GM12872 (cell line): ENCODE results near the gene TBC1D24.

Experiments used
- CTCF ChIP-seq: IDR thresholded peaks from 3 replicates; pipeline ENCODE4 v1.5.1; 2011; ENCODE audit warnings: low read depth, mild to moderate bottlenecking, low read length, moderate library complexity; ENCODE audit not compliant: insufficient read depth

TBC1D24 gene

GRCh38 chr16:2460916-2461315, 14.0 kb upstream of the TBC1D24 start:
- no peak for TF ChIP-seq CTCF

- no peak for TF ChIP-seq CTCF
Measured at GRCh38 chr16:2462031-2462866, 12.7 kb upstream of the TBC1D24 start.

- no peak for TF ChIP-seq CTCF
Measured at GRCh38 chr16:2464333-2464732, 10.6 kb upstream of the TBC1D24 start.

GRCh38 chr16:2465653-2466415, 9.1 kb upstream of the TBC1D24 start:
- TF ChIP-seq CTCF, result peak; percentile 45; the same call in 2 of the 3 replicates

GRCh38 chr16:2466667-2467527, 8.0 kb upstream of the TBC1D24 start:
- TF ChIP-seq CTCF, result no peak

- peak; percentile 26; the same call in 1 of the 3 replicates for TF ChIP-seq CTCF
Measured at GRCh38 chr16:2467528-2468232, 7.2 kb upstream of the TBC1D24 start.
